SK-N-SH (cell line): Measurements from ENCODE around the gene HID1. TPM values are rescaled to one million over a fixed set of nuclear protein-coding genes. Genes with fewer than 3 reads are reported as not detected.

Experiments used
- CTCF ChIA-PET: fragments of 300-600, 350-600 bp; formaldehyde crosslinking; extraction: SDS; loops from one replicate; lab custom pipeline; 2021; lab: Yijun Ruan, JAX
- POLR2A ChIA-PET: fragments of 350-600 bp; sonication (Branson Sonifier 250); formaldehyde crosslinking; extraction: SDS; loops from one replicate; lab custom pipeline; 2020; ENCODE audit warnings: antibody characterized with exemption, inconsistent platforms; lab: Yijun Ruan, JAX
- DNase-seq: peaks from one replicate; pipeline ENCODE4 v3.0.0; 2012
- H2AFZ ChIP-seq: fragments of 200-600 bp; sonication (generic); 2 replicates; pipeline ENCODE4 v1.8.1; 2016; ENCODE audit warnings: antibody characterized with exemption, mild to moderate bottlenecking, low read depth
- H3F3A ChIP-seq: fragments of 200-600 bp; sonication (generic); replicated peaks from 2 replicates; pipeline ENCODE3; 2016; ENCODE audit warnings: antibody characterized with exemption, mild to moderate bottlenecking; ENCODE audit not compliant: insufficient read depth
- H3K27ac ChIP-seq, 2 experiments: fragments of 200-500 bp in 1 of 2; fragments of 200-600 bp in 1 of 2; sonication (Bioruptor generic) in 1 of 2; sonication (generic), shearing (Covaris generic) in 1 of 2; 2 replicates each; pipeline versions ENCODE4 v1.5.1 to v1.6.1; 2014 to 2016; ENCODE audit warnings: low read depth in 2 of 2, inconsistent platforms in 1 of 2, low read length in 1 of 2, mild to moderate bottlenecking in 1 of 2, mixed read lengths in 1 of 2
- H3K27me3 ChIP-seq: fragments of 200-600 bp; sonication (generic), shearing (Covaris generic); 2 replicates; pipeline ENCODE4 v1.6.1; 2016; ENCODE audit warnings: mixed run types; ENCODE audit not compliant: insufficient read depth
- H3K36me3 ChIP-seq, 2 experiments: fragments of 200-500 bp in 1 of 2; fragments of 200-600 bp in 1 of 2; sonication (Bioruptor generic) in 1 of 2; sonication (generic) in 1 of 2; replicated peaks in 1 of 2; 2 replicates each; pipeline versions ENCODE3 to v1.5.1; 2014 to 2016; ENCODE audit warnings: low read length in 1 of 2, mild to moderate bottlenecking in 1 of 2; ENCODE audit not compliant: insufficient read depth in 2 of 2, control insufficient read depth in 1 of 2
- H3K4me1 ChIP-seq, 2 experiments: fragments of 200-500 bp in 1 of 2; fragments of 200-600 bp in 1 of 2; sonication (Bioruptor generic) in 1 of 2; sonication (generic), shearing (Covaris generic) in 1 of 2; 2 replicates each; pipeline versions ENCODE4 v1.5.1 to v1.6.1; 2014 to 2016; ENCODE audit warnings: low read depth in 1 of 2, low read length in 1 of 2, mixed run types in 1 of 2; ENCODE audit not compliant: insufficient read depth in 2 of 2, control insufficient read depth in 1 of 2
- H3K4me2 ChIP-seq: fragments of 200-600 bp; sonication (generic), shearing (Covaris generic); 2 replicates; pipeline ENCODE4 v1.6.1; 2017; ENCODE audit warnings: mixed run types
- H3K4me3 ChIP-seq, 2 experiments: fragments of 200-500 bp in 1 of 2; fragments of 200-600 bp in 1 of 2; sonication (Bioruptor generic) in 1 of 2; sonication (generic), shearing (Covaris generic) in 1 of 2; 2 replicates each; pipeline versions ENCODE4 v1.5.1 to v1.8.1; 2014 to 2016; ENCODE audit warnings: low read depth in 2 of 2, inconsistent platforms in 1 of 2, low read length in 1 of 2, mild to moderate bottlenecking in 1 of 2, mixed read lengths in 1 of 2, moderate library complexity in 1 of 2
- H3K79me2 ChIP-seq: fragments of 200-600 bp; sonication (generic); 2 replicates; pipeline ENCODE4 v1.8.1; 2017; ENCODE audit warnings: mild to moderate bottlenecking; ENCODE audit not compliant: insufficient read depth
- H3K9ac ChIP-seq: fragments of 200-600 bp; sonication (generic); 2 replicates; pipeline ENCODE4 v1.6.1; 2017; ENCODE audit warnings: mixed run types
- H3K9me2 ChIP-seq: fragments of 200-600 bp; sonication (generic); 2 replicates; pipeline ENCODE4 v1.6.1; 2017; ENCODE audit warnings: mixed run types
- H3K9me3 ChIP-seq: fragments of 200-600 bp; sonication (generic); 2 replicates; pipeline ENCODE4 v1.6.1; 2017; ENCODE audit warnings: mixed run types, mild to moderate bottlenecking, moderate library complexity
- H4K20me1 ChIP-seq: fragments of 200-600 bp; sonication (generic); 2 replicates; pipeline ENCODE4 v1.6.1; 2017; ENCODE audit warnings: mild to moderate bottlenecking, mixed run types; ENCODE audit not compliant: insufficient read depth
- CTCF ChIP-seq: fragments of 200-600 bp; sonication (generic); IDR thresholded peaks from 2 replicates; pipeline ENCODE4 v1.6.1; 2017; ENCODE audit warnings: antibody characterized with exemption, mild to moderate bottlenecking, moderate library complexity
- EZH2phosphoT487 ChIP-seq: fragments of 200-600 bp; sonication (generic); IDR thresholded peaks from 2 replicates; pipeline ENCODE4 v1.6.1; 2017; ENCODE audit warnings: low read depth, mixed run types, mild to moderate bottlenecking, antibody characterized with exemption, moderate library complexity, borderline replicate concordance
- FOSL2 ChIP-seq: IDR thresholded peaks from 2 replicates; pipeline ENCODE4 v1.4.0; 2012; ENCODE audit warnings: low read depth, mild to moderate bottlenecking, moderate library complexity, borderline replicate concordance
- JUND ChIP-seq: IDR thresholded peaks from 2 replicates; pipeline ENCODE4 v1.4.0; 2012
- NFIC ChIP-seq: IDR thresholded peaks from 2 replicates; pipeline ENCODE4 v1.4.0; 2012; ENCODE audit warnings: borderline replicate concordance
- PBX3 ChIP-seq: IDR thresholded peaks from 2 replicates; pipeline ENCODE4; 2012
- RAD21 ChIP-seq: IDR thresholded peaks from 2 replicates; pipeline ENCODE4 v1.6.1; 2012; ENCODE audit warnings: mild to moderate bottlenecking, low read length
- RFX5 ChIP-seq: IDR thresholded peaks from 2 replicates; pipeline ENCODE4 v1.6.1; 2012; ENCODE audit warnings: mild to moderate bottlenecking, improper control_type of control experiment, low read length
- RXRA ChIP-seq: IDR thresholded peaks from 2 replicates; pipeline ENCODE4 v1.4.0; 2012; ENCODE audit warnings: low read depth, mild to moderate bottlenecking, borderline replicate concordance
- SIN3A ChIP-seq: IDR thresholded peaks from 2 replicates; pipeline ENCODE4 v1.6.1; 2012; ENCODE audit warnings: low read depth, mild to moderate bottlenecking, low read length, moderate library complexity, borderline replicate concordance
- SMC3 ChIP-seq: IDR thresholded peaks from 2 replicates; pipeline ENCODE4 v1.6.1; 2012; ENCODE audit warnings: low read depth, low read length, improper control_type of control experiment
- USF1 ChIP-seq: IDR thresholded peaks from 2 replicates; pipeline ENCODE4 v1.4.0; 2012; ENCODE audit warnings: low read depth, borderline replicate concordance
- USF2 ChIP-seq: fragments of 150-350 bp; IDR thresholded peaks from 2 replicates; pipeline ENCODE4 v1.6.1; 2017; ENCODE audit warnings: antibody characterized with exemption, low read length, low read depth, borderline replicate concordance
- ZBTB33 ChIP-seq: IDR thresholded peaks from 2 replicates; pipeline ENCODE4 v1.4.0; 2012; ENCODE audit warnings: low read depth, borderline replicate concordance
- WGBS: methylation state at CpG from one replicate; pipeline ENCODE4 v1.1.6; 2017; ENCODE audit warnings: low lambda C conversion rate; 5-methylcytosine and 5-hydroxymethylcytosine counted together
- polyA plus RNA-seq, 3 experiments: library from polyadenylated mRNA; depleted of rRNA; stranded (reverse); fragments of >200 nt; gene quantifications; 2 replicates each; pipeline ENCODE4 v1.2.3, GENCODE V29; 2012
- TF ChIP-seq, protein P1 (sequence below): IDR thresholded peaks from 2 replicates; pipeline ENCODE4 v1.4.0; 2012; ENCODE audit warnings: low read depth

The HID1 gene
- polyA plus RNA-seq, 1 of the 3 experiments (the other 2 are of a cell fraction), result 2.5 TPM

GRCh38 chr17:74995847-74996246 lies 23.3 kb upstream of the HID1 start:
- POLR2A ChIA-PET, result interaction anchor here (0.6 kb wide), 1 partner anchor 38 kb away, joined by 5 read pairs; no protein-coding TSS in a partner anchor
- Histone ChIP-seq H3K4me2 (no peak overlapping the region), H4K20me1 (no peaks in the 10 kb centered on the region; the same call in 1 of the 2 replicates), H3F3A (no peaks in the 10 kb centered on the region), H3K27ac (no peak overlapping the region), H2AFZ (no peak overlapping the region), H3K9me2 (no peaks in the 10 kb centered on the region), H3K79me2 (peaks cover 72% of the 10 kb centered on the region), H3K9ac (no peak overlapping the region), H3K36me3 (peaks cover 2 to 13% of the 10 kb centered on the region in 2 experiments), H3K4me1 (peaks cover 0 to 7% of the 10 kb centered on the region in 2 experiments; a peak in 1 of 4 replicates), H3K9me3 (no peaks in the 10 kb centered on the region), H3K27me3 (no peaks in the 10 kb centered on the region), H3K4me3 (no peak overlapping the region)
- 87% methylated on average over 5 of the region's 5 CpGs for WGBS
- no peak for TF ChIP-seq USF2
- no peak for TF ChIP-seq RFX5
- no peak for TF ChIP-seq ZBTB33
- TF ChIP-seq RXRA, result no peak
- no peak for TF ChIP-seq CTCF
- TF ChIP-seq EZH2phosphoT487, result no peak
- no peak for TF ChIP-seq FOSL2
- TF ChIP-seq USF1, result no peak
- TF ChIP-seq SIN3A, result no peak
- no peak for TF ChIP-seq SMC3
- TF ChIP-seq JUND, result no peak
- TF ChIP-seq PBX3, result no peak
- TF ChIP-seq RAD21, result no peak
- TF ChIP-seq NFIC, result no peak
- TF ChIP-seq, protein P1, sequence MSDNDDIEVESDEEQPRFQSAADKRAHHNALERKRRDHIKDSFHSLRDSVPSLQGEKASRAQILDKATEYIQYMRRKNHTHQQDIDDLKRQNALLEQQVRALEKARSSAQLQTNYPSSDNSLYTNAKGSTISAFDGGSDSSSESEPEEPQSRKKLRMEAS, result no peak
- DNase-seq, result no peak
- CTCF ChIA-PET, result interaction anchor here (0.6 to 19.8 kb wide), 5 partner anchors 11 to 964 kb away, joined by 3 to 295 read pairs (median 3); partner anchors contain the start of gene MRPL58
